GM23248 (cell line): ENCODE results near the gene AKAP6. TPM values are rescaled to one million over a fixed set of nuclear protein-coding genes. Genes with fewer than 3 reads are reported as not detected.
A peak's percentile ranks its signal among the peaks of the same experiment; 100 is the strongest.

Experiments
- DNase-seq: peaks from one replicate; pipeline ENCODE4 v3.0.0-alpha.2; 2015
- H2AFZ ChIP-seq: fragments of 200-600 bp; sonication (generic); 2 replicates; pipeline ENCODE4 v1.6.1; 2016; ENCODE audit warnings: antibody characterized with exemption
- H3F3A ChIP-seq: fragments of 200-600 bp; sonication (generic); 2 replicates; pipeline ENCODE4 v1.6.1; 2016; ENCODE audit warnings: mild to moderate bottlenecking, antibody characterized with exemption, mixed run types; ENCODE audit not compliant: insufficient read depth
- H3K27ac ChIP-seq: fragments of 200-600 bp; sonication (generic); 2 replicates; pipeline ENCODE4 v1.5.1; 2016; ENCODE audit warnings: mild to moderate bottlenecking
- H3K27me3 ChIP-seq: fragments of 200-600 bp; sonication (generic); replicated peaks from 2 replicates; pipeline ENCODE4 v1.6.1; 2016; ENCODE audit warnings: mild to moderate bottlenecking; ENCODE audit not compliant: insufficient read depth
- H3K36me3 ChIP-seq: fragments of 200-600 bp; sonication (generic); 2 replicates; pipeline ENCODE4 v1.6.1; 2016; ENCODE audit warnings: low read depth, mild to moderate bottlenecking
- H3K4me1 ChIP-seq: fragments of 200-600 bp; sonication (generic); 2 replicates; pipeline ENCODE4 v1.6.1; 2016; ENCODE audit warnings: mild to moderate bottlenecking; ENCODE audit not compliant: insufficient read depth
- H3K4me2 ChIP-seq: fragments of 200-600 bp; sonication (generic); one replicate; pipeline ENCODE4 v1.6.1; 2016; ENCODE audit warnings: mild to moderate bottlenecking; ENCODE audit not compliant: unreplicated experiment
- H3K4me3 ChIP-seq: fragments of 200-600 bp; sonication (generic); 2 replicates; pipeline ENCODE4 v1.5.1; 2016; ENCODE audit warnings: mild to moderate bottlenecking
- H3K79me2 ChIP-seq: fragments of 200-600 bp; sonication (generic); 2 replicates; pipeline ENCODE4 v1.6.1; 2016; ENCODE audit warnings: mild to moderate bottlenecking; ENCODE audit not compliant: insufficient read depth
- H3K9ac ChIP-seq: fragments of 200-600 bp; sonication (generic); 2 replicates; pipeline ENCODE4 v1.6.1; 2016; ENCODE audit warnings: mild to moderate bottlenecking
- H3K9me2 ChIP-seq: fragments of 200-600 bp; sonication (generic); 2 replicates; pipeline ENCODE4 v1.6.1; 2016; ENCODE audit warnings: mixed run types, mild to moderate bottlenecking, moderate library complexity; ENCODE audit not compliant: insufficient read depth
- H3K9me3 ChIP-seq: fragments of 200-600 bp; sonication (generic); one replicate; pipeline ENCODE4 v1.6.1; 2017; ENCODE audit warnings: low read depth
- H4K20me1 ChIP-seq: fragments of 200-600 bp; sonication (generic); 2 replicates; pipeline ENCODE4 v1.6.0; 2016; ENCODE audit not compliant: insufficient read depth
- EZH2 ChIP-seq: fragments of 200-600 bp; sonication (generic); IDR thresholded peaks from 2 replicates; pipeline ENCODE4 v1.6.1; 2018; ENCODE audit warnings: antibody characterized with exemption, mild to moderate bottlenecking; ENCODE audit not compliant: insufficient read depth, poor library complexity, severe bottlenecking
- EZH2phosphoT487 ChIP-seq: fragments of 200-600 bp; sonication (generic); IDR thresholded peaks from 2 replicates; pipeline ENCODE4 v1.6.1; 2018; ENCODE audit warnings: antibody characterized with exemption, moderate library complexity, mild to moderate bottlenecking, low read depth; ENCODE audit not compliant: insufficient read depth
- WGBS, 2 experiments: methylation state at CpG; one replicate each; pipeline ENCODE4 v1.1.6; 2015 to 2017; ENCODE audit warnings: low lambda C conversion rate in 2 of 2, low coverage in 1 of 2; ENCODE audit errors: missing lambda C conversion rate in 2 of 2; 5-methylcytosine and 5-hydroxymethylcytosine counted together
- in situ Hi-C: fragments of 300-500 bp; cut with MboI; formaldehyde crosslinking; loops from 2 replicates; pipeline ENCODE4 v1.15.0; 2020
- polyA plus RNA-seq: library from polyadenylated mRNA; unstranded; fragments of >200 nt; fragmentation: Nextera tagmentation; extraction: Ambion mirVana; gene quantifications from 2 replicates; pipeline ENCODE4 v1.2.1, GENCODE V29; 2016
- total RNA-seq: library from RNA; depleted of rRNA; stranded (reverse); fragments of >200 nt; shearing (Covaris generic); gene quantifications from 2 replicates; pipeline ENCODE4 v1.2.3, GENCODE V29; 2014

The AKAP6 gene
- total and polyA plus RNA-seq, 2 experiments from 2014 or later: 4.8 to 19.1 TPM

DNA sequence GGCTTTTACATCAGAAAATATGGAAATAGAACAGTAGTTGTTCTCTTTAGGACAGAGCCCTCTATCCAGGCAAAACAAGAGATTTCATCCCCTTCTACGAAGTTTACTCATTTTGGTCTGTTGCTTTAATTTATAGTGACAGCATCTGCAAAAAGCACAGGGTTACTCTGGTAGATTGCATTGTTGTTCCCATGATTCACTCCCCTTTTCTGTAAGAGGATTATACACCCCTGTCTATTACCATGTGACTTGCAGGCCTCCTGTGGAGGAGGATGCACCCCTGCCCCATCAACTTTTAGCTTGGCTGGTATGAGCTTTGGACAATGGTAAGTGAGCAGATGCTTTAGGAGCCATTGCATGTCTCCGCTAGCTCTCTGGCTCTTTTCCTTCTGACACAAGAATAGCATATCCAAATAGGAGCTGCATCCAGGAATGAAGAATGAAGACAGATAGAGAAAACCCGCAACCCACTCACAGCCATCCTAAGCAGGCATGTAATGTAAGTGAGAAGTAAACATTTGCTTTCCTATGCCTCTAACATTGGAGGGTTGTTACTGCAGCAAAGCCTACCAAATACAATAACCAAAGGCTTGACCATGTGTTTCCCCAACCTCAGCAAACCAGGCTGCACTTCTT is 304.2 kb downstream of the AKAP6 start:
- WGBS, 2 experiments: 93% methylated on average over 3 of the region's 3 CpGs
- Histone ChIP-seq H3K4me1 (no peaks in the 10 kb centered on the region; the same call in 1 of the 2 replicates), H3K36me3 (no peaks in the 10 kb centered on the region), H3K9ac (no peak overlapping the region), H3K27ac (no peak overlapping the region), H3K9me2 (no peaks in the 10 kb centered on the region), H3K4me3 (no peak overlapping the region), H2AFZ (no peak overlapping the region), H4K20me1 (no peaks in the 10 kb centered on the region), H3K4me2 (no peak overlapping the region), H3F3A (no peaks in the 10 kb centered on the region), H3K27me3 (no peaks in the 10 kb centered on the region), H3K79me2 (no peaks in the 10 kb centered on the region), H3K9me3 (no peaks in the 10 kb centered on the region)
- in situ Hi-C loops: no loop called here
- DNase-seq: no peak
- TF ChIP-seq EZH2phosphoT487 (no peak), EZH2 (no peak)

- no peaks in the 10 kb centered on the region for H3K9me2 ChIP-seq
- H3K4me1 ChIP-seq: no peaks in the 10 kb centered on the region; the same call in 1 of the 2 replicates
- no peak overlapping the region for H3K4me3 ChIP-seq
- no peak overlapping the region for H3K9ac ChIP-seq
- no peaks in the 10 kb centered on the region for H3K27me3 ChIP-seq
- H3K79me2 ChIP-seq: no peaks in the 10 kb centered on the region
- no peaks in the 10 kb centered on the region for H3F3A ChIP-seq
- TF ChIP-seq EZH2phosphoT487 (no peak), EZH2 (no peak)
- no peaks in the 10 kb centered on the region for H3K36me3 ChIP-seq
- no peak for DNase-seq
- in situ Hi-C loops: no loop called here
- no peak overlapping the region for H3K4me2 ChIP-seq
- no peak overlapping the region for H3K27ac ChIP-seq
- H3K9me3 ChIP-seq: no peaks in the 10 kb centered on the region
- no peaks in the 10 kb centered on the region for H4K20me1 ChIP-seq
- no peak overlapping the region for H2AFZ ChIP-seq
These were observed 304.8 kb downstream of the AKAP6 start for GRCh38 chr14:32633930-32634329.

DNA sequence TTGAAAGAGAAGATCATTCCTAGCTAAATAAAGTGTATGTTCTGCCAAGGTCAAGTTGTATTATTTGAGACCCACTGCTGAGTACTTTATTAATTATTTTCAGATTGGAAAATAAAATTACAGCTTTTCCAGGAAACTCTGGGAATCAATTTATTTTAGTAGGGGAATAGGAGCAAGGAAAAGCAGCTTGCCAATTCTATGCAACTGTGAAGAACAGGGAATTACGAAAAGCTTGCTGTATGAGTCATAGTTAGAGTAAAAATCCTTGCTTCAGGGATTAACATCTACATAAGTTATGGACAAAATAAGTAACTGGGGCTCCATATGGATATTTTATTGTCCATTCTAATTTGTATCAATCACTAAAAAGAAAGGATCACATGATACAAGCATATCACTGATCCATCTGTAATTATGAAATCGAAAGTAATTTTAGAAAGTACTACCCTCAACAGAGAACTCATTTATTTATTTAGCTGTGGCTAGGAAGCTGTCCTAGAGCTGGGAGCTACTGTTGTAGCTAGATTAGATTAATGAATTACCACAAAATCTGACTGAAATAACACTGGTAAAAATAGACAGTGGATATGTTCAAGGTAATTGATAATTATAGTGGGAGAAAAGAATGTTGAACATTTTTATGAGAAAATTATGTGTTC is 306.1 kb downstream of the AKAP6 start:
- in situ Hi-C loops: no loop called here
- Histone ChIP-seq H4K20me1 (no peaks in the 10 kb centered on the region), H3K4me2 (peak overlapping the region; percentile 26), H3K79me2 (no peaks in the 10 kb centered on the region), H3K9me3 (no peaks in the 10 kb centered on the region), H3K4me1 (no peaks in the 10 kb centered on the region; the same call in 1 of the 2 replicates), H3K9ac (no peak overlapping the region), H3K27ac (no peak overlapping the region), H3K9me2 (no peaks in the 10 kb centered on the region), H2AFZ (no peak overlapping the region), H3F3A (no peaks in the 10 kb centered on the region), H3K27me3 (no peaks in the 10 kb centered on the region), H3K36me3 (no peaks in the 10 kb centered on the region), H3K4me3 (no peak overlapping the region)
- 0 to 3% methylated on average over 2 of the region's 2 CpGs for WGBS, 2 experiments
- TF ChIP-seq EZH2phosphoT487: no peak
- no peak for TF ChIP-seq EZH2
- DNase-seq: peak; percentile 76

DNA sequence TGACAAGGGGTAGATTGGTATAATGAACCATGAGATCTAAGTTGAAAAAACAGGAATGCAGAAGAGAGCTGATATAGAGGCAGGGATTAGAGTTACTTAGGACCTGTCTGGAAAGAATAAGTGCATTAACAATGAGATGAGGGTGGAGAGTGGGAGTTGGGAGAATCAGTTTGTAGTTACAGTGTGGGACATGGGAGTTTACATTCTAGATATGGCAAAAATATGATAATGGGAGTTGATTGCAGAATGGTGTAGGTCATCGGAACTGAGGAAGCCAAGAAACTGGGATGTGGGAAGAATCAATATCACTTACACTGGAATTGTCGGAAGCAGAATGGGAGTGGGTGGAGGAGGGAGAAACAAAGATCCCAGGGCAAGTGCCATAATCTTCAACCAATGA is 308.5 kb downstream of the AKAP6 start:
- H4K20me1 ChIP-seq: no peaks in the 10 kb centered on the region
- no peaks in the 10 kb centered on the region for H3K9me3 ChIP-seq
- H3F3A ChIP-seq: no peaks in the 10 kb centered on the region
- H3K27me3 ChIP-seq: no peaks in the 10 kb centered on the region
- no peak overlapping the region for H3K9ac ChIP-seq
- no peaks in the 10 kb centered on the region for H3K36me3 ChIP-seq
- 90 to 97% methylated on average over 2 of the region's 2 CpGs for WGBS, 2 experiments
- no peak overlapping the region for H3K27ac ChIP-seq
- DNase-seq: no peak
- no peaks in the 10 kb centered on the region for H3K79me2 ChIP-seq
- H3K4me3 ChIP-seq: no peak overlapping the region
- in situ Hi-C loops: no loop called here
- no peaks in the 10 kb centered on the region; the same call in 1 of the 2 replicates for H3K4me1 ChIP-seq
- no peak overlapping the region for H3K4me2 ChIP-seq
- no peaks in the 10 kb centered on the region for H3K9me2 ChIP-seq
- no peak for TF ChIP-seq EZH2
- no peak for TF ChIP-seq EZH2phosphoT487
- no peak overlapping the region for H2AFZ ChIP-seq
